Eye (tissue), 1 donor: Measurements from ENCODE around the gene SLC17A5.
"Not testable (repeated sequence)": the region's sequence is repeated elsewhere in the genome, so short reads cannot be mapped to it uniquely, and the experiment has no call there.

Experiments used
- DNase-seq: peaks from one replicate; pipeline ENCODE4 v3.0.0-alpha.2; 2015

Gene SLC17A5

DNA sequence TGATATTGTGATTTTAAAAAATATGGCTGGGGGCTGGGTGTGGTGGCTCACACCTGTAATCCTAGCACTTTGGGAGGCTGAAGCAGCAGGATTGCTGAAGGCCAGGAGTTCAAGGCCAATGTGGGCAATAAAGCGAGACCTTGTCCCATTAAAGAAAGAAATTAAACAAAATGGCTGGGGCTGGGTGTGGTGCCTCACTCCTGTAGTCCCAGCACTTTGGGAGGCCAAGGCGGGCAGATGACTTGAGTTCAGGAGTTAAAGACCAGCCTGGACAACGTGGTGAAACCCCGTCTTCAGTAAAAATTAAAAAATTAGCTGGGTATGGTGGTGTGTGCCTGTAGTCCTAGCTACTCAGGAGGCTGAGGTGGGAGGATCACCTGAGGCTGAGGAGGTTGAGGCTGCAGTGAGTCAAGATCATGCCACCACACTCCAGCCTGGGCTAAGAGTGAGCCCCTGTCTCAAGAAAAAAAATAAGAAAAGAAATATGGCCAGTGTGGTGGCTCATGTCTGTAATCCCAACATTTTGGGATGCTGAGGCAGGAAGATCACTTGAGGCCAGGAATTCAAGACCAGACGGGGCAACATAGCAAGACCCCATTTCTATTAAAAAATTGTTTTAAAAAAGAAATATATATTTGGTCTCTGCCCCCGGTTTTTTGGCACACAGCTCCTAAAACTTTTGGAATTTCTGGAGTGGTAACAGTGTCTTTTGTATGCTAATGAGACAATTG is 39.8 kb downstream of the SLC17A5 start:
- no peak for DNase-seq

DNA sequence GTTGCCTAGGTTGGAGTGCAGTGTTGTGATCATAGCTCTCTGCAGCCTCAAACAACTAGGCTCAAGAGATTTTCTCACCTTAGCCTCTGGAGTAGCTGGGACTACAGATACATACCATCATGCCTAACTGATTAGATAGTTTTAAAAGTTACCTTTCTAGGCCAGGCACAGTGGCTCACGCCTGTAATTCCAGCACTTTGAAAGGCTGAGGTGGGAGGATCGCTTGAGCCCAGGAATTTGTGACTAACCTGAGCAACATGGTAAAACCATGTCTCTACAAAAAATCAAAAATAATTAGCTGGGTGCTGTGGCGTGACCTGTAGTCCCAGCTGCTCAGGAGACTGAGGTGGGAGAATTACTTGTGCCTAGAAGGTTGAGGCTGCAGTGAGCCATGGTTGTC is 41.2 kb downstream of the SLC17A5 start:
- no peak for DNase-seq

DNA sequence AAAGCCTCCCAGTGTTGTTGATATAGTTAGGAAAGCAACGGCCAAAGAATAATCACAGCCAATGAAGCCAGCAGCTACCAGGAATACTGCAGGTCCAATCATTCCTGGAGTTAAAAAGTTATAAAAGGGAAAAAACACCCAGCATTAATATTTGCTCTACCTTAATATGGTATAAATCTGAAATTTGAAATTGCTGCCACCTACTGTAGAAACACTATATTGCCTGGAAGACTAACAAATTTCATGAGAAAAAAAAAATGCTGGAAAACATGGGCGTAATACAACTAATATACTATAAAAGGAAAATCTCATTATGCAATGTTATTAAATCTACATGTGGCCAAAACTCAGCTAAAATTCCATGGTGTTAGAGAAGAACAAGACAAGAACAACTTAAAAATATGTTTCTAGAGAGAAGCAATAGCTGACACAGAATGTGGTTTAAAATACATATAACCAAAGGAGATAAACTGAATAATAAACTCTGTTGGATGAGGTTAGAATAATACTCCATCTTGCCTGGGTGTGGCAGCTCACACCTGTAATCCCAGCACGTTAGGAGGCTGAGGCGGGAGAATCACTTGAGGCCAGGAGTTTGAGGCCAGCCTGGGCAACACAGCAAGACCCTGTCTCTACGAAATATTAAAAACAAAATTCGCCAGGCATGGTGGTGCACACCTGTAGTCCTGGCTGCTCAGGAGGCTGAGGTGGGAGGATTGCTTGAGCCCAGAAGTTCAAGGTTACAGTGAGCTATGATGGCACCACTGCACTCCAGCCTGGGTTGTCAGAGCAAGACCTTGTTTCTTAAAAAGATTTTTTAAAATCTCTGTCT is 43.1 kb downstream of the SLC17A5 start:
- DNase-seq: peak; percentile 80

DNA sequence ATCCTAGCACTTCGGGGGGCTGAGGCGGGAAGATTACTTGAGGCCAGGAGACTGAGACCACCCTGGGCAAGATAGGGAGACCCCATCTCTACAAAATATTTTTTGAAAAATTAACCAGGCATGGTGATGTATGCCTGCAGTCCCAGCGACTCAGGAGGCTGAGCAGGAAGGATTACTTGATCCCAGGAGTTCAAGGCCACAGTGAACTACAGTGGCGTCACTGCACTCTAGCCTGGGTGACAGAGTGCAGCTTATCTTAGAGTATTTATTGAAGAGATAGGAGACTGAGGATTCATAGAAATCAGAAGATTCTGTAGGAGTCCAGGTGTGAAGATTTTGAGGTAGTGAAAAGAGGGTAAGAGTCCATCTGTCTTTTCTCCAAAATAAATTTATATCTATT is 45.0 kb downstream of the SLC17A5 start:
- no peak for DNase-seq

DNA sequence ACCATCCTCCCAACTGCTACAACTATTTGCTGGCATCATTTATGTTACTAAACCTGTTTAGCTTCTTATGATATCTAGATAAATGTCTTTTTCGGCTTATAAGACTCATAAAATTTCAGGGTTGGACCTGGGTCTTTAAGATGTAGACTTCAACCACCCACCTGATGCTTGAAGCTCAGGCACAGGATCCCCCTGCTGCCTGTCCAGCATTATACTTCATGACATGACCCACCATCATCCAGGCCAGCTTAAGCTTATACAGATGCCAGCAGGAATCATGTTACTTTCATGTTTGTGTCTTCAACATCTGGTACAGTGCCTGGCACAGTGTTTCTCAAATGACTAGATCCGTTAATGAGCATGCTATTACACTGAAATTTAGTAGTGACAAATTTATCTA is 47.4 kb downstream of the SLC17A5 start:
- DNase-seq: no peak

DNA sequence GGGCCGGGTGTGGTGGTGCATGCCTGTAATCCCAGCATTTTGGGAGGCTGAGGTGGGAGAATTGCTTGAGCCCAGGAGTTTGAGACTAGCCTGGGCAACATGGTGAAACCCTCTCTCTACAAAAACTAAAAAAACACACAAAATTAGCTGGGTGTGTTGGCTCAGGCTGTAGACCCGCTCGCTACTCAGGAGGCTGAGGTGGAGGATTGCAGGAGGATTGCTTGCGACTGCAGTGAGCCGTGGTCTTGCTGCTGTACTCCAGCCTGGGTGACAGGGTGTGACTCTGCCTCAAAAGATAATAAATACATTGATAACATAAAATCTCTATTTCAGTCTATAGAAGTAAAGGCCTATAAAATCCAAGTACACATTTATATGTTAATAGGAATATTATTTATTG is 49.3 kb downstream of the SLC17A5 start:
- no peak for DNase-seq

DNA sequence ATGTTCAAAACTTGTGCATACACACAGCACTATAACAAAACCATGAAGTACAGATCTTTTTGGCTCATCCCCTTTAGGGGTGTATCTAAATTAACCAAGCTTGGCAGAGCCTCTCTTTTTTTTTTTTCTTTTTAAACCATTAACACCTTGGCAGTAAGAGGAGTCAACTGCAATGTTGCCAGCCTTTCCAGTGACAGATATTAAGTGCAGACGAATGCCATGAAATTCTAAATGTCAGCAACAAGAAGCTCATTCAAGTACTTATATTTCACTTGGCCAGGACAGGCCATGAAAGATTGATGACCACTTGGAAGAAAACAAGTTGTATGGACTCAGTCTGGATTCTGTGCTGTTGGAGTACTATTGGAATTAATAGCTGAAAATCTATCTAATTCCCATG is 49.8 kb downstream of the SLC17A5 start:
- no peak for DNase-seq

DNA sequence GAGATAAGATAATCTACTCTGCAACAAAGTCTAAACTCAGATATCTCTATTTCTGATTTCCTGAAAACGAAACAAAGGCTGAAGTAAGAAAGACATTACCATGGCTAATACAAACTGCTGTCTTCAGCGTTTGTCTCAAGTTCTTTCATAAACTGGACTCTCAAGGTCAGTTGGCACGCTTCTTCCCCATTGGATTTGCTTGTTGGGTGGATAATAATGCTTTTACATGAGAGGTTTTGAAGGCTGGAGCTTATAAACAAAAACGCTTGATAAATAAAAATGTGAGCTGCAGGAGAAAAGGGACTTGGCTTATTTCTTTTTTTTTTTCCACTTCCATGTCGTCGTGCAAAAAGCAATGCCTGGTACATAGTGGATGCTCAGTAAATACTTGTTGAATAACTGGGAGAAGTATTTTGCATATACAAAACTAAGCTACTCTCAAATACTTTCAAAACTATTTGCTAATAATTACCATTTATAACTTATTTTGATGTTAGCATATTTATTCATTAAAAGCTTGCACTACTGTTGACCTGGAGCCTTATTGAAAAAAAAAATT is 67.3 kb downstream of the SLC17A5 start:
- DNase-seq: no peak

DNA sequence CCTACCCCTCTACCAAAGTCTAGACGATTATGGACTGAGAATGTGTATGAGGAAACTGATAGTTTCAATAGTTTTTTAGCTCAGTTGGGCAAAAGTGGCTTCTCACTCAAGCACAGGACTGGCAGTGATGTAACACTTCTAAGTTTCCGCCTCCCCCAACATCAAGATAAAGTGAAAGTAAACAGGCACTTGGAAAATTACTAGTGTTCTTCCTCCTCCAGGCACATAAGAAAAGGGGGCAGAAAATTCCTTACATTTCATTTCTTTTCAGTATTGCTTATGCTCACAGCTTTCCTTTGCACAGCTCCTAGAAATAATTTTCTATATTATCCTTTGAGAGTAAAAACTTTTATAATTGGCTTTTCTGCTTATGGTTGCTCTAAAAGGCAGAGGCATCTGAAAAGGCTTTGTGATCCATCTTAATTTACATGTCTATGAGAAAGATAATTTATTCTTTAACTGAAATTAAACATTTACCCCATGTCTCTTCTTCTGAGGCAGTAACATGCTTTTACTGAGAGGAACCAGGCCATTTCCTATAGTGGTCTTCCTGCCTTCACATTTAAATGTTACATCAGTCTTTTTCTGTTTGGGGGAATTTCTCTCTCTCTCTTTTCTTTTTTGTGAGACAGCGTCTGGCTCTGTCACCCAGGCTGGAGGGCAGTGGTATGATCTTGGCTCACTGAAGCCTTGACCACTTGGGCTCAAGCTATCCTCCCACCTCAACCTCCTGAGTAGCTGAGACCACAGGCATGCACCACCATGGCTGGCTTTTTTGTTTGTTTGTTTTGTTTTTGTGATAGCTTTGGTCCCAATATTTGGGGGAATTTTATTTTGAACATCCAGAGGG is 68.0 kb downstream of the SLC17A5 start:
- DNase-seq: peak; percentile 56

DNA sequence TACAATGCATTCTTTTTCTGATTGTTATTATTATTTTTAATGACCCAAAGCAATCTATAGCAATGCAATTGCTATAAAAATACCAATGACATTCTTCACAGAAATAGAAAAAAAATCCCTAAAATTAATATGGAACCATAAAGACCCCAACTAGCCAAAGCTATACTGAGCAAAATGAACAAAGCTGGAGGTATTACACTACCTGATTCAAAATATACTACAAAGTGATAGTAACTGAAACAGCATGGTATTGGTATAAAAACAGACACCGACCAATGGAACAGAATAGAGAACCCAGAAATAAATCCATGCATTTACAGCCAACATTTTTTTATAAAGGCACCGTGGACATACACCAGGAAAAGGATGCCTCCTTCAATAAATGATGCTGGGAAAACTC is 72.5 kb downstream of the SLC17A5 start:
- no peak for DNase-seq

DNA sequence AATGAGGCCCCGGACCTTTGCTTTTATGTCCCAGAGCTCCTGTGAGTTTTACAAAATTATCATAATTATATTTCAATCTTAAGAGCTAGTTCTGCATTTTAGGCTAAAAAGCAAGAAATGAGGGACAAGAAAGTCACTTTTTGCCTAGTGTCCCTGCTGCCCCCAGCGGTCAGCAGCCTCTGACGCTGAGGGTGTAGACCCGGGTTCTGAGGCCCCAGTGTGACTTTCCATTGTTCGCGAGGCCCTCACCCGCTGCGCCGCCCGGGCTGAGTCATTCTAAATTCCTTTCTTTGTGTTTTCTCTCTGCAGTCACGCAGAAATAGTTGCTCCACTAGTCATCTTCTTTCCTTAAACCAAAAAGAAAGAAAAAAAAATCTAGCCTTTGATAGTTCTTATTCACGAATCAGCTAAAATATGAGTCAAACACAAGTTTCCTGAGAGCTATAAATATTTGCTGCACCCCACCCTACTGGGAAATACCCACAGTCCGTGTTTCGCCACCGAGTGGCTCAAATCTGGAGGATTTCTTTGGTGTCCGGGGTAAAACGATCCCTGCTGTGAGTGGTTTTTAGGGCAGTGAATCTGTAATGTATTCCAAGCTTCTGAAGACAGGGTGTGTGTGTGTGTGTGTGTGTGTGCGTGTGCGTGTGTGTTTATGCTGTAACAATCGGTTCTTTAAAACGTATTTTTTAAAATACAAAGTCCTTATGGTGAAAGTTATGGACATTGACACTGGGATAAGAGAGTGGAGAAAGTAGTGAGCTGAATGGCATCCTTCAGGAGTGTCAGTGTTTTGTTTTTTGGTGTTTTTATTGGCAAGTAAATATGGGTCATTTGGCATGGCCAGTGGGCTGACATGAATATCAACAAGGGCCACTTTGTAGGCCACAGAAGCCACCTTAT is 73.3 kb downstream of the SLC17A5 start:
- peak; percentile 93 for DNase-seq

DNA sequence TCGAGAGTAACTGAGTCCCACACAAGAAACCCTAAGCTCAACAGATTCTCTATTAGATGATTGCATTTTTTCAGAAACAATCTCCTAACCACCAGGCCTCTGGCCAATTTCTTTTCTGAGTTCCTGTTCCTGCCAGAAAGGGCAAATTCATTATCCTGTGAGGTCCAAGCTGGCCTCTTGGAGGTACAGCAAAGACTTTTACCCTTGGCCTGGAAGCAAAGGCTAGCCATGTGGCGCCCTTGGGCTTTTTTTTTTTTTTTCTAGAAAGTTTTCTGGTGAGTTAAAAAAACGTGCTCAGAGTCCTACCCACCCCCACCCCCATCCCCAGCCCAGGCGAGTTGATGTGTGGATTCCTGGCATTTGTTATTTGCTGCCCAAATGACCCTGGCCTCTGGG is 73.9 kb downstream of the SLC17A5 start:
- peak; percentile 81 for DNase-seq

DNA sequence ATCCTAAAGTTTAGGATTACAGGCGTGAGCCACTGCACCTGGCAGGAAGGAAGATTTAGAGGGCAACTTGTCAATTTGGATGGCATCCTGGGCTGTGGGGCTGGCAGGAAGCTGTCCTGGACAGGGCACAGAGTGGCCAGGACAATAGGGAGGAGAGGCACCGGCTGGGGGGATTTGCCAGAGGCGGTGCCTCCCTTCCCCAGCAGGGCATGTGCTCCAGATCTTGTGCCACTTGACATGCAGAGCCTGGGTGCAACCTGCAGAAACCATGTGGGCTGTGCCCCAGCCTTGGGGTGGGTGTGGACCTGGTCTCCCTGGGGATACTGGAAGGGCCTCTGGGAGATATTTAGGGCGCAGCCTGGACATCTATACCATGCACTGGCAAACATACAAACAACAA is 74.4 kb downstream of the SLC17A5 start:
- no peak for DNase-seq

DNA sequence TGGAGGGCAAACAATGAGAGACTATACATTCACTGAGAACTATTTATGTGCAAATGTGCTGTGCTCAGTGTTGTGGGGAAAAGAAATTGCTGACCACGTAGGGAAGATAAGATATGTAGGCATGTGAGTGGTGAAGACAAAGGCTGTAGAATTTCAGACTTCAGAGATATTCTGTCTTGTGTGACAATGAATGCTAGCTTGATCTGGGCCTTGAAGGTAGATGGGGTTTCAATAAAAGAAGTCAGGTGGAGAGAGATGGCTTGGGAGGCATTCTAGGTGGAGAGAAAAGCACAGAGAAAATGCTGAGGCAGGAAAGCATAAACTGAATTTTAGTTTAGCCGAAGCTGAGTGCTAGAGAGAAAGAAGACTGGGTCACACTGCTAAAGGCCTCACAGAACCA is 76.1 kb downstream of the SLC17A5 start:
- no peak for DNase-seq

DNA sequence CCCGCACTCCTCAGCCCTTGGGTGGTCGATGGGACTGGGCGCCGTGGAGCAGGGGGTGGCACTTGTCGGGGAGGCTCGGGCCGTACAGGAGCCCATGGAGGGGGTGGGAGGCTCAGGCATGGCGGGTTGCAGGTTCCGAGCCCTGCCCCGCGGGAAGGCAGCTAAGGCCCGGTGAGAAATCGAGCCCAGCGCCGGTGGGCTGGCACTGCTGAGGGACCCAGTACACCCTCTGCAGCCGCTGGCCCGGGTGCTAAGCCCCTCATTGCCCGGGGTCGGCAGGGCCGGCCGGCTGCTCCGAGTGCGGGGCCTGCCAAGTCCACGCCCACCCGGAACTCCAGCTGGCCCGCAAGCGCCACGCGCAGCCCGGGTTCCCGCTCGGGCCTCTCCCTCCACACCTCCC is 81.3 kb downstream of the SLC17A5 start:
- DNase-seq: not testable (repeated sequence)

DNA sequence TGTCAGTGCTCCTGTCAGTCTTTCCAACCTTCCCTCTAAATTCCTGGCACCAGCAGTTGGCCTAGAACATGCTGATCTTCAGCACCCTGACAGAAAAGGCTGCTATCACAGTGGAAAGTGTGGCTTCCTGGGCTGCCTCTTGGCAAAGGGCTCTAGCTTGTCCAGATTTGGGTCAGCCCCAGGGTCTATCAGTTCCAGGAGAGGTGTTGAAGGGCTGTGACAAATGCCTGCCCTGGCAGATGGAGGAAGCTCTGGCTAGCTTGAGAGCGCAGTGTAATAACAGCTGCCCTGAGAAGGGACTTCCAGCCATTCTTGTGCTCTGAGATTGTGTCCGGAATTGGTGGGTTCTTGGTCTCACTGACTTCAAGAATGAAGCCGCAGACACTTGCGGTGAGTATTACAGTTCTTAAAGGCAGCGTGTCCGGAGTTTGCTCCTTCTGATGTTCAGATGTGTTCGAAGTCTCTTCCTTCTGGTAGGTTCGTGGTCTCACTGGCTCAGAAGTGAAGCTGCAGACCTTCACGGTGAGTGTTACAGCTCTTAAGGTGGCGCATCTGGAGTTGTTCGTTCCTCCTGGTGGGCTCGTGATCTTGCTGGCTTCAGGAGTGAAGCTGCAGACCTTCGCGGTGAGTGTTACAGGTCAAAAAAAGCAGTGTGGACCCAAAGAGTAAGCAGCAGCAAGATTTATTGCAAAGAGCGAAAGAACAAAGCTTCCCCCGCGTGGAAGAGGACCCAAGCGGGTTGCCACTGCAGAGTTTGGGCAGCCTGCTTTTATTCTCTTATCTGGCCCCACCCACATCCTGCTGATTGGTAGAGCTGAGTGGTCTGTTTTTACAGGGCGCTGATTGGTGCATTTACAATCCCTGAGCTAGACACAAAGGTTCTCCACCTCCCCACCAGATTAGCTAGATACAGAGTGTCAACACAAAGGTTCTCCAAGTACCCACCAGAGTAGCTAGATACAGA is 82.3 kb downstream of the SLC17A5 start:
- DNase-seq: not testable (repeated sequence)

DNA sequence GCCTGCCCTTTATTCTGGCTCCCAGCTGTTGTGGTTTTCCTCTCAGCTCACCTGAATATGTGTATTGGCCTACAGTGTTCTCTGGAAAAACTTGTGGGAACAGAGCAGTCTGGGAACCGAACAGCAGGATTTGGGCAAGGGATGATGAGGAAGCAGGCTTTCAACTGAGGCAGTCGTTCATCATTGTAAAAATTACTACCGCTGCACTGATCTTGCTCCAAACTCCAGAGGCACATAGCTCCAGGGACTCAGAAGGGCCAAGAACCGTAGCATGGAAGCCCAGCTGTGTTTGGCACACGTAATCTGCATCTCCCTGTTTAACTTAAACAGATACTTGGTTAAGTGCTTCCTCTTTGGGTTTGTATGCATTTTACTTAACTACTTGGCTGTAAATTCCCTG is 84.7 kb downstream of the SLC17A5 start:
- no peak for DNase-seq

DNA sequence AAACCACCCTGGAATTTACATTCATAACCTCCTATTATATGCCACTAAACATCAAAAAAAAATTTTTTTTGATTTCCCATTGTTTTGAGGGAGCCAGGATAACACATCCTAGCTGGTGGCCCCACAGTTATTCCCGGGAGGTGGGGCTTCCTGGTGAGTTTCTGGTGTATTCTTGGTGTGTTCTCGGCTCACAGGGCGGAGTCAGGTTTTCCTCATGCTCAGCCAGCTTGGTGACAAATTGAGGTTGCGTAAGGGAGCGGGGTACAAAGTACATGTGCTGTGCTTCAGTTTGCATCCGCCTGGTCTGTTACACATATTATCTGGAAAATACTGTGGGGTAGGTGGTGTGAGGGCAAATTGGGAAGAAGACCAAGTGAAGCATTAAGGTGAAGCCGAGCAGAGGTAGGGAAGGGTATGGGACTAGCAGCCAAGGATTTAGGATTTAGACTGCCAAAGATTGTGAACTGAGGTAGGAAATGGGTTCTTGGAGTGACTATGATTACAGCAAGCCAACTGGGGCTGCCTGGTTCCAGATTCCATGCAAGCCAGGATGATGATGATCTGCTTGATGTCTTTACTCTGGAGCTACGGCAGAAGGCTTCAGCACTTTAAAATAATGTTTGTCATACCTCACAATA is 86.7 kb downstream of the SLC17A5 start:
- DNase-seq: no peak

DNA sequence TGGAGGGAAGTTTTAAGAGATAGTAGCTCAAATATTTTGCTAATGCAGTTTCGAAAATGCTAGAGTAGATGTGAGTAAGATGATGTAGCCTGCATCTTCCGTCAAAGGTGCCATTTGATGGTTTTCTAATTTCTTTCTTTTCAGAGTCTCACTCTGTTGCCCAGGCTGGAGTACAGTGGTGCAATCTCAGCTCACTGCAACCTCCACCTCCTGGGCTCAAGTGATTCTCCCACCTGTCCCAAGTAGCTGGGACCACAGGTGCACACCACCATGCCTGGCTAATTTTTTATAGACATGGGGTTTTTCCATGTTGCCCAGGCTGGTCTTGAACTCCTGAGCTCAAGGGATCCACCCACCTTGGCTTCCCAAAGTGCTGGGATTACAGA is 87.3 kb downstream of the SLC17A5 start:
- not testable (repeated sequence) for DNase-seq

DNA sequence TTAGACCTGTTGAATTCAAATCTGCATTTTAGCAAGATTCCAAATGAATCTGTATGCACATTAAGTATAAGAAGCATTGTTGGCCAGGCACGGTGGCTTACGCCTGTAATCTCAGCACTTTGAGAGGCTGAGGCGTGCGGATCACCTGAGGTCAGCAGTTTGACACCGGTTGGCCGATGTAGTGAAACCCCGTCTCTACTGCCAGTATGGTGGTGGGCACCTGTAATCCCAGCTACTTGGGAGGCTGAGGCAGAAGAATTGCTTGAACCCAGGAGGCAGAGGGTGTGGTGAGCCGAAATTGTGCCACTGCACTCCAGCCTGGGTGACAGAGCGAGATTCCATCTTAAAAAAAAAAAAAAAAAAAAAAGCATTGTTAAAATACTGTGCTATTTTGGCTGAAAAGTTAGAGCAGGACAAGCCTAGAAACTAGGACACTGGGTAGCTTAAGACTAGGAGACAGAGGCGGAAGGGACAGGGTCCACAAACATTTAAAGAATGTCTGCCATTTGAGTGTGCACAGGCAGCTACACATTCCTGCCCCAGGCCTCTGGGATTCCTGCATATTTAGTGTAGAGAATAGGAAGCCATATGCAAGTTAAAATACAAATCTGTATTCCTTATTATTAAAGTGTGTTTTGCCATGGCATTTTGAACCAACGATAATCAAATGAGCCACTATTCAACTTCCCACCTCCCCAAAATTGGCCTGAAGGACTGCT is 87.9 kb downstream of the SLC17A5 start:
- peak; percentile 52 for DNase-seq
